Type B pancreatic cell (in vitro differentiated cells): ENCODE data around the gene PCTP. TPM values are rescaled to one million over a fixed set of nuclear protein-coding genes. Genes with fewer than 3 reads are reported as not detected.

ENCODE experiments used
- DNase-seq: peaks from one replicate; pipeline ENCODE4 v3.0.0; 2021; ENCODE audit warnings: mixed read lengths; ENCODE audit not compliant: unreplicated experiment; ENCODE audit errors: extremely low spot score
- H3K27ac Mint-ChIP-seq: 2 replicates; pipeline ENCODE4 v1.8.0; 2021; ENCODE audit warnings: mild to moderate bottlenecking, mixed read lengths
- H3K27me3 Mint-ChIP-seq: 2 replicates; pipeline ENCODE4 v1.8.0; 2021; ENCODE audit warnings: mixed read lengths
- H3K36me3 Mint-ChIP-seq: 2 replicates; pipeline ENCODE4 v1.8.0; 2021; ENCODE audit warnings: mixed read lengths
- H3K4me1 Mint-ChIP-seq: one replicate; pipeline ENCODE4 v1.8.0; 2021; ENCODE audit warnings: mixed read lengths; ENCODE audit not compliant: unreplicated experiment
- H3K4me3 Mint-ChIP-seq: 2 replicates; pipeline ENCODE4 v1.8.0; 2021; ENCODE audit warnings: mild to moderate bottlenecking, mixed read lengths
- H3K9me3 Mint-ChIP-seq: 2 replicates; pipeline ENCODE4 v1.8.0; 2021; ENCODE audit warnings: mixed read lengths
- total RNA-seq: library from RNA; stranded (reverse); gene quantifications from 2 replicates; pipeline ENCODE4 v1.2.1, GENCODE V29; 2021; ENCODE audit warnings: low replicate concordance
- TF ChIP-seq, protein P1 (sequence below): fragments of 200-600 bp; sonication (generic); conservative IDR thresholded peaks from 2 replicates; pipeline ENCODE4 v1.5.0; 2021; ENCODE audit warnings: antibody characterized with exemption, mild to moderate bottlenecking

The PCTP gene
- total RNA-seq, 1 donor from 2014 or later = 22.1 TPM

DNA sequence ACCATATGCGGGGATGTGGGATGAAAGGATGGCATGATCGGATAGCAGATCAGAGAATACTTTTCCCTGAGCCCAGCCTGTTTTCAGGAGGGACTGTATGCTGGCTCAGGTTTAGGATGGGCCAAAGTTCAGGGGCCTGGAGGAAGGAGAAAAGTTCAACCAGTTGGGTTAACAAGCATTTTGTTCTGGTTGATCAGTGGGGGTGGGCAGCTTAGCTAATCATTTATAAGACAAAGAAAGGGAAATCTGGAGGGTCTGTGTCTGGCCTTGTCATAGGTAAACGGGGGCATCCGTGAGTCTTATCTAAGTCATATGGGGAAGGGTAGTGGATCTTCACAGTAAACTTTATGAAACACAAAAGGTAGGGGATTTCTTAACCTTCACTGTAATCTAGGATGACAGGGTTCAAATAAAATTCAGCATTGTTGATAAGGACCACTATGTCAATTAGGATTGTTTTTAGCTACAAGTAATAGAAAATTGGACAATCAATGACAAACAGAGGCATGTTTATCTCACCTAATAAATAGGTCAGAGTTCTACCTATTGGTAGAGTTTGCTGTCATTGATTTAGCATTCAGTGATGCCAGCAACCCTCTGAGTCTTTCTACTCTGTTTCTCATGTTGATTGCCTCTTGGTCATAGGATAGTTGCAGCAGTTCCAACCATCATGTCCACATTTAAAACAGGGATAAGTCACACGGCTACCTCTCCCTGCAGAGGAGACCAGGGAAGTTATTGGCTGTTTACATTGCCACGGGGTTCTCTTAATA, 11.4 kb downstream of the PCTP start:
- Mint-ChIP-seq H3K4me1 (peaks cover 17% of the 10 kb centered on the region), H3K9me3 (no peaks in the 10 kb centered on the region), H3K27ac (no peak overlapping the region), H3K4me3 (no peak overlapping the region), H3K27me3 (no peaks in the 10 kb centered on the region), H3K36me3 (peaks cover 16% of the 10 kb centered on the region)
- DNase-seq = no peak
- TF ChIP-seq, protein P1, sequence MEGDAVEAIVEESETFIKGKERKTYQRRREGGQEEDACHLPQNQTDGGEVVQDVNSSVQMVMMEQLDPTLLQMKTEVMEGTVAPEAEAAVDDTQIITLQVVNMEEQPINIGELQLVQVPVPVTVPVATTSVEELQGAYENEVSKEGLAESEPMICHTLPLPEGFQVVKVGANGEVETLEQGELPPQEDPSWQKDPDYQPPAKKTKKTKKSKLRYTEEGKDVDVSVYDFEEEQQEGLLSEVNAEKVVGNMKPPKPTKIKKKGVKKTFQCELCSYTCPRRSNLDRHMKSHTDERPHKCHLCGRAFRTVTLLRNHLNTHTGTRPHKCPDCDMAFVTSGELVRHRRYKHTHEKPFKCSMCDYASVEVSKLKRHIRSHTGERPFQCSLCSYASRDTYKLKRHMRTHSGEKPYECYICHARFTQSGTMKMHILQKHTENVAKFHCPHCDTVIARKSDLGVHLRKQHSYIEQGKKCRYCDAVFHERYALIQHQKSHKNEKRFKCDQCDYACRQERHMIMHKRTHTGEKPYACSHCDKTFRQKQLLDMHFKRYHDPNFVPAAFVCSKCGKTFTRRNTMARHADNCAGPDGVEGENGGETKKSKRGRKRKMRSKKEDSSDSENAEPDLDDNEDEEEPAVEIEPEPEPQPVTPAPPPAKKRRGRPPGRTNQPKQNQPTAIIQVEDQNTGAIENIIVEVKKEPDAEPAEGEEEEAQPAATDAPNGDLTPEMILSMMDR = no peak

GRCh38 chr17:55763856-55764255, 13.0 kb downstream of the PCTP start:
- TF ChIP-seq, protein P1 = no peak
- no peak for DNase-seq
- Mint-ChIP-seq H3K27ac (no peak overlapping the region), H3K4me1 (peaks cover 7% of the 10 kb centered on the region), H3K9me3 (no peaks in the 10 kb centered on the region), H3K4me3 (no peak overlapping the region), H3K27me3 (no peaks in the 10 kb centered on the region), H3K36me3 (peaks cover 25% of the 10 kb centered on the region)

GRCh38 chr17:55764610-55765009, 13.8 kb downstream of the PCTP start:
- no peaks in the 10 kb centered on the region for H3K27me3 Mint-ChIP-seq
- no peak for DNase-seq
- no peak overlapping the region for H3K4me3 Mint-ChIP-seq
- H3K27ac Mint-ChIP-seq = no peak overlapping the region
- peaks cover 32% of the 10 kb centered on the region for H3K36me3 Mint-ChIP-seq
- H3K9me3 Mint-ChIP-seq = no peaks in the 10 kb centered on the region
- TF ChIP-seq, protein P1 = no peak
- H3K4me1 Mint-ChIP-seq = peaks cover 14% of the 10 kb centered on the region

DNA sequence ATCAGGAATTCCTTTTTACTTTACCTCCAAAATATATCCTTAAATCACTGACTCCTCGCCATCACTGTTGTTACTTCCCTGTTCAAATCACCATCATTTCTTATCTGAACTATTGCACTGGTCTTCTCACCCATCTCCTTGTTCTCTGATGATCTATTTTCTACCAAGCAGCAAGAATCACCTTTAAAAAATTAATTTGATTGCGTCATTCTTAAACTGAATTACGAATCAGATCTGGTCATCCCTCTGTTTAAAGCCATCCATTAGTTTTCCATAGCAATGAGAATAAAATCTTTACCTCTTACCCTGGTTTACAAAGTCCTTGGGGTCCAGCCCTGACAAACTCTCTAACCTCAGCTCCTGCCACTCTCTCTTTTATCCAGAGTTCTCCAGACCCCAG, 14.6 kb downstream of the PCTP start:
- Mint-ChIP-seq H3K9me3 (no peaks in the 10 kb centered on the region), H3K4me1 (peaks cover 23% of the 10 kb centered on the region)

GRCh38 chr17:55768936-55769624, 18.2 kb downstream of the PCTP start:
- no peaks in the 10 kb centered on the region for H3K27me3 Mint-ChIP-seq
- peaks cover 47% of the 10 kb centered on the region for H3K36me3 Mint-ChIP-seq
- TF ChIP-seq, protein P1 = no peak
- no peak for DNase-seq
- H3K27ac Mint-ChIP-seq = no peak overlapping the region
- no peak overlapping the region for H3K4me3 Mint-ChIP-seq
- H3K4me1 Mint-ChIP-seq = peaks cover 15% of the 10 kb centered on the region
- H3K9me3 Mint-ChIP-seq = no peaks in the 10 kb centered on the region

More for the DNA sequence above, 14.6 kb downstream of the PCTP start:
- H3K27me3 Mint-ChIP-seq = no peaks in the 10 kb centered on the region
- TF ChIP-seq, protein P1 = no peak
- peaks cover 39% of the 10 kb centered on the region for H3K36me3 Mint-ChIP-seq
- H3K27ac Mint-ChIP-seq = no peak overlapping the region
- no peak for DNase-seq
- no peak overlapping the region for H3K4me3 Mint-ChIP-seq
